A673 (cell line): Measurements from ENCODE around the gene DIS3L2. TPM values are rescaled to one million over a fixed set of nuclear protein-coding genes. Genes with fewer than 3 reads are reported as not detected.
"Not testable (repeated sequence)": the region's sequence is repeated elsewhere in the genome, so short reads cannot be mapped to it uniquely, and the experiment has no call there.

Experiments
- BruUV-seq: library from RNA; stranded (reverse); fragments of 400-500 nt; replicated peaks from 2 replicates; lab custom pipeline; 2021; lab: Mats Ljungman, UMichigan
- CTCF ChIA-PET: fragments of 300-600 bp; sonication (Branson Sonifier 250); formaldehyde crosslinking; loops from one replicate; lab custom pipeline; 2022; ENCODE audit warnings: antibody characterized with exemption; lab: Charles Lee
- POLR2A ChIA-PET: fragments of 300-600 bp; sonication (Branson Sonifier 250); formaldehyde crosslinking; loops from one replicate; lab custom pipeline; 2022; ENCODE audit warnings: antibody characterized with exemption; ENCODE audit not compliant: low non-redundant PET; lab: Charles Lee
- DNase-seq: peaks from one replicate; pipeline ENCODE4 v3.0.0-alpha.2; 2015; ENCODE audit warnings: low spot score
- H3K27ac ChIP-seq: fragments of 200-600 bp; sonication (generic); 2 replicates; pipeline ENCODE4 v1.5.1; 2016; ENCODE audit warnings: mixed run types, low read depth, mild to moderate bottlenecking, mixed read lengths, antibody characterized with exemption, low read length; ENCODE audit not compliant: poor library complexity, severe bottlenecking
- H3K27me3 ChIP-seq: fragments of 200-600 bp; sonication (generic); replicated peaks from 2 replicates; pipeline ENCODE4 v1.6.1; 2017; ENCODE audit warnings: mixed run types, low read depth, mild to moderate bottlenecking, mixed read lengths, antibody characterized with exemption, low read length; ENCODE audit not compliant: insufficient read depth, poor library complexity
- H3K36me3 ChIP-seq: fragments of 200-600 bp; sonication (generic); 2 replicates; pipeline ENCODE4 v1.6.1; 2016; ENCODE audit warnings: mixed run types, mild to moderate bottlenecking, mixed read lengths, antibody characterized with exemption, low read length; ENCODE audit not compliant: insufficient read depth, poor library complexity, severe bottlenecking
- H3K4me1 ChIP-seq: fragments of 200-600 bp; sonication (generic); 2 replicates; pipeline ENCODE4 v1.6.1; 2017; ENCODE audit warnings: mixed run types, mild to moderate bottlenecking, mixed read lengths, antibody characterized with exemption, low read length; ENCODE audit not compliant: insufficient read depth, poor library complexity, severe bottlenecking
- H3K4me3 ChIP-seq: fragments of 200-600 bp; sonication (generic); 2 replicates; pipeline ENCODE4 v1.5.1; 2016; ENCODE audit warnings: low read depth, mixed run types, mild to moderate bottlenecking, mixed read lengths, low read length; ENCODE audit not compliant: poor library complexity, severe bottlenecking
- H3K9me3 ChIP-seq: fragments of 200-600 bp; sonication (generic); 2 replicates; pipeline ENCODE4 v1.6.1; 2016; ENCODE audit warnings: mixed run types, low read depth, mild to moderate bottlenecking, mixed read lengths, antibody characterized with exemption, low read length; ENCODE audit not compliant: poor library complexity, severe bottlenecking
- EZH2 ChIP-seq: fragments of 200-600 bp; sonication (generic); IDR thresholded peaks from 2 replicates; pipeline ENCODE4 v1.6.1; 2017; ENCODE audit warnings: borderline replicate concordance, low read depth, mild to moderate bottlenecking, mixed read lengths, antibody characterized with exemption, low read length; ENCODE audit not compliant: poor library complexity, severe bottlenecking
- intact Hi-C: fragments of 100-400 bp; cut with micrococcal nuclease; formaldehyde crosslinking; loops from one replicate; pipeline ENCODE4 v1.10.0; 2022; ENCODE audit not compliant: unreplicated experiment
- total RNA-seq: library from RNA; stranded (reverse); gene quantifications from 2 replicates; pipeline ENCODE4 v1.2.3, GENCODE V29; 2021
- TF ChIP-seq, protein P1 (sequence below): fragments of 300-800, 200-600 bp; sonication (generic); conservative IDR thresholded peaks from 2 replicates; pipeline ENCODE4 v1.5.1; 2017; ENCODE audit warnings: low read depth, mild to moderate bottlenecking, antibody characterized with exemption, low read length, moderate library complexity, mixed read lengths

Gene DIS3L2
- total RNA-seq, 1 experiment from 2014 or later: 38.7 TPM

DNA sequence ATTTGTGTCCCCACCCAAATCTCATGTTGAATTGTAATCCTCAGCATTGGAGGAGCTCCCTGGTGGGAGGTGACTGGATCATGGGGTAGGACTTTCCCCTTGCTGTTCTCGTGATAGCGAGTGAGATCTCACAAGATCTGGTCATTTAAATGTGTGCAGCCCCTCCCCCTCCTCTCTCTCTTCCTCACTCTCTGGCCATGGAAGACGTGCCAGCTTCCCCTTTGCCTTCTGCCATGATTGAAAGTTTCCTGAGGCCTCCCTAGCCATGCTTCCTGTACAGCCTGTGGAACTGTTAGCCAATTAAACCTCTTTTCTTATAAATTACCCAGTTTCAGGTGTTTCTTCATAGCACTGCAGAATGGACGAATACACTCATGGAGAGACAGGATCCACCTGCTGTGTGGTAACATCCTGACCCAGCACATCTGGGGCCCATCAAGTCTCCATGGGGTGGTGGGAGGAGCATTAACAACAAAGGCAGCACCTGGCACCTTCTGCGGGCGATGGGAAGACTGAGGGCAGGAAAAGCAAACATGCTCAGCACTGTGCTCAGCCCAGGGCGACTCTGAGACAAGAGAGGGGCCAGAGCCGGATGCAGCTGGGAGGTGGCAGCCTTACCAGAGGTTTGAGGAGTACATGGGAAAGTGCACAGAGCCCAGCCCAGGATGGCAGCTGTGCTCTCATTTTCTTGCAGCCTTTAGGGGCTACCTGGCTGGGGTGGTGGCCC is 400.8 kb downstream of the DIS3L2 start:
- no TSS peak for BruUV-seq
- ChIA-PET CTCF (no interaction called here), POLR2A (no interaction called here)
- Histone ChIP-seq H3K9me3 (no peaks in the 10 kb centered on the region), H3K27me3 (no peaks in the 10 kb centered on the region), H3K4me3 (no peak overlapping the region), H3K4me1 (no peaks in the 10 kb centered on the region), H3K36me3 (no peaks in the 10 kb centered on the region), H3K27ac (no peak overlapping the region)
- TF ChIP-seq, protein P1, sequence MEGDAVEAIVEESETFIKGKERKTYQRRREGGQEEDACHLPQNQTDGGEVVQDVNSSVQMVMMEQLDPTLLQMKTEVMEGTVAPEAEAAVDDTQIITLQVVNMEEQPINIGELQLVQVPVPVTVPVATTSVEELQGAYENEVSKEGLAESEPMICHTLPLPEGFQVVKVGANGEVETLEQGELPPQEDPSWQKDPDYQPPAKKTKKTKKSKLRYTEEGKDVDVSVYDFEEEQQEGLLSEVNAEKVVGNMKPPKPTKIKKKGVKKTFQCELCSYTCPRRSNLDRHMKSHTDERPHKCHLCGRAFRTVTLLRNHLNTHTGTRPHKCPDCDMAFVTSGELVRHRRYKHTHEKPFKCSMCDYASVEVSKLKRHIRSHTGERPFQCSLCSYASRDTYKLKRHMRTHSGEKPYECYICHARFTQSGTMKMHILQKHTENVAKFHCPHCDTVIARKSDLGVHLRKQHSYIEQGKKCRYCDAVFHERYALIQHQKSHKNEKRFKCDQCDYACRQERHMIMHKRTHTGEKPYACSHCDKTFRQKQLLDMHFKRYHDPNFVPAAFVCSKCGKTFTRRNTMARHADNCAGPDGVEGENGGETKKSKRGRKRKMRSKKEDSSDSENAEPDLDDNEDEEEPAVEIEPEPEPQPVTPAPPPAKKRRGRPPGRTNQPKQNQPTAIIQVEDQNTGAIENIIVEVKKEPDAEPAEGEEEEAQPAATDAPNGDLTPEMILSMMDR: no peak
- TF ChIP-seq EZH2: no peak
- intact Hi-C loops: no loop called here
- DNase-seq: no peak

DNA sequence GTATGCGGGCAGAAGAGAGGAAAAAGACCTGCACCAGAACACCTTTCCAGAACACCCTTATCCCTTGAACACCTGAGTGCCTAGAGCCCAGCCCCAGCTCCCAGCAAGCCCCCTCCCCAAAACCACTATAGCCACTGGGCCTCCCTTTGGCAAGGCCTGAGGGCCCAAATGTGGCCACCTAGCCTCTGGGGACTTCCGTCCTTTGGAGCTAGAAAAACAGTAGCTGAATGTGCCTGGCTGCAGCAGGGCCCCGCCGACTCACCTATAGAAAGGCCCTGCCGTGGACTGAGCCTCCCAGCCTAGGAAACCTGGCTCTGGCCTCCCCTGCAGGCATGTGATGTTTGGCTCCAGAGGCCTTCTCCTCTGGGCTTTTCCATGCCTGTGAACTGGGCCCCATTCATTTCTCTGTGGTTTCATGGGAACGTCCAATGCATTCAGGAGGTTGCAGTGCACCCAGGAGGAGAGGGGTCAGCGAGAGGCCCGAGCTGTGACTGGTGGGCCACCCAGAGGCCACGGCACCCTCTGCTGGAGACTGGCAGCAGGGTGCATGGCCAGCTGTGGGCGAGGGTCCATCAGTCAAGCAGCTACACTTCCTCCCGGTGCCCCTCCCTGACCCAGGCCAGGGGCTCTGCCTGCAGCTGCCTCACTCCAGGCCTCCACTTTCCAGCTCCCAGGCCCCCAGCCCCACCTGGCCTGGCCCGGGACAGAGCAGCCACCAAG is 401.7 kb downstream of the DIS3L2 start:
- BruUV-seq, H3K4me1 ChIP-seq, H3K27ac ChIP-seq, intact Hi-C loops, CTCF ChIA-PET, DNase-seq, H3K4me3 ChIP-seq, H3K36me3 ChIP-seq, H3K27me3 ChIP-seq, POLR2A ChIA-PET, H3K9me3 ChIP-seq: not testable (repeated sequence)

DNA sequence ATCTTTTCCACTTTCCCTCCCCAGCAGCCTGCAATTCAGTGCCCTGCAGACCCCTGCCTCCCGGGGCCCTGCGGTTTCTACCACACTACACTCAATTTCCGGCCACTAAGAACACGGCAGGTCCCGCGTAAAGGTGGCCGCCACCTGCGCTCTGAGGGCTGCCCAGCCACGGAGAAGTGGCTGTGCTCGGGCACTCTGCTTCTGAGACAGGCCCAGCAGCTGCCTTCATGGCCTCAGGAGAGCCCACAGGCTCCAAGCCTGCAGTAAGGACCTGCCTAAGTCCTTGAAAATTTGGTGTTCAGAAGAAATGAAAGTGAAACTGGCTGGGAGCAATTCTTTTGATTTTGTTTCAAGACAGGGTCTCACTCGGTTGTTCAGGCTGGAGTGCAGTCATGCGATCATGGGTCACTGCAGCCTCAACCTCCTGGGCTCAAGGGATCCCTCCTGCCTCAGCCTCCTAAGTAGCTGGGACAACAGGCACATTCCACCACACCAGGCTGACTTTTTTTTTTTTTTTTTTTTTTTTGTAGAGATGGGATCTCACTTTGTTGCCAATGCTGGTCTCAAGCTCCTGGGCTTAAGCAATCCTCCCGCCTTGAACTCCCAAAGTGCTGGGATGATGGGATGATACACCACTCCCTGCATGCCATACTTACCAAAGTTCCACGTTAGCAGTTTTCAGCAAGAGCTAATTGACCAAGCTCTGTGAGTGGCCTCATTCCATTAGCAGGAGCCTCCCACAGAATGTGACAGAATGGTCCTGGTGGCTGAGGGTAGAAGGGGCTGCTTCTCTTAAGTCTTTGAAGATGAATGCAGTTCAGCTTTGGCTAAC is 402.5 kb downstream of the DIS3L2 start:
- Histone ChIP-seq H3K4me3 (no peak overlapping the region), H3K27ac (no peak overlapping the region), H3K36me3 (no peaks in the 10 kb centered on the region), H3K4me1 (no peaks in the 10 kb centered on the region), H3K27me3 (no peaks in the 10 kb centered on the region), H3K9me3 (no peaks in the 10 kb centered on the region)
- no TSS peak for BruUV-seq
- ChIA-PET CTCF (interaction anchor here (0.7 kb wide), 1 partner anchor 481 kb away, joined by 4 read pairs; no protein-coding TSS in a partner anchor), POLR2A (no interaction called here)
- intact Hi-C loops: no loop called here
- no peak for TF ChIP-seq EZH2
- TF ChIP-seq, protein P1: no peak
- no peak for DNase-seq

DNA sequence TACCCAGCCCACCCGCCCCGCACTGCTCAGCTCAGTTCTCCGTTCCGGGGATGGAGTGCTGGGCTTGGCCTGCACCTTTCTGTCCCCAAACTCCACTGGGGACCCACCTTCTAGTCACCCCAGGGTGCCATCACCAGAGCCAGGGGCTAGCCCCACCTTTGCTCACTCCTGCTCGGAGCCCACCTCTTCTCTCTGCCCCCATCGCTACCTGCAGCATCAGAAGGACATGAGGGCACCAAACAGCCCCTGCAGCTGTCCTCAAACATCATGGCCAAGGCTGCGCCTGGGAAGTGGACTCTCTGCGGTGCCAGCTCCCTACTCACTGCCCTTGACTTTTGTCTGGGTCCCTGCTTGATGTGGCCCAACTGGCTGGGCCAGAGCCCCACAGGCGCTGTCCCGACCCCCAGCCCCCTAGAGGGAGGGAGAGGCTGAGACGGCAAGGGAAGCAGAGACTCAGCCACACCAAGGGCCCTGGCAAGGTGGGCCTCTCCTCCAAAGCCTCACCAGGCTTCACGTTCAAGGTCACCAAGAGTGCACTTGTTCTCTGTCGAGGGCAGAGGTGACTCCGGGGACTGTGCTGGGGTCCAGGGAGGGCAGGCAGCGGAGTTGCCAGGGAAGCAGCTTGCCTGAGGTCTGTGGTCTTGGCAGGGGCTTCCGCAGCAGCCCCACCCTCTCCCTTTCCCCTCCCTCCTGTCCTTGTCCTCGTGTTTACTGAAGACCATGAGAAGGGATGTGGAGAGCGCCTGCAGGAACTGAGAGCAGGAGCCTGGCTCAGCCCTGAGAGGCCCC is 403.5 kb downstream of the DIS3L2 start:
- DNase-seq, BruUV-seq, POLR2A ChIA-PET, intact Hi-C loops, H3K4me1 ChIP-seq, H3K4me3 ChIP-seq, H3K27ac ChIP-seq, H3K27me3 ChIP-seq, H3K9me3 ChIP-seq, H3K36me3 ChIP-seq: not testable (repeated sequence)
- CTCF ChIA-PET: interaction anchor here (0.7 kb wide), 1 partner anchor 482 kb away, joined by 4 read pairs; no protein-coding TSS in a partner anchor
